HepG2 (cell line): ENCODE results near the gene NDRG2.

ENCODE experiments used
- ATF3 ChIP-seq: sonication (generic); formaldehyde crosslinking; IDR thresholded peaks from 2 replicates; pipeline ENCODE4 v1.4.0; 2020; ENCODE audit warnings: missing genetic modification reagents
- ELF4 ChIP-seq: sonication (generic); formaldehyde crosslinking; IDR thresholded peaks from 2 replicates; pipeline ENCODE4 v1.5.0; 2020; ENCODE audit warnings: missing genetic modification reagents, mild to moderate bottlenecking, moderate library complexity, borderline replicate concordance
- NR3C1 ChIP-seq: sonication (generic); formaldehyde crosslinking; IDR thresholded peaks from 2 replicates; pipeline ENCODE4 v1.4.0; 2020; ENCODE audit warnings: missing genetic modification reagents
- RFX5 ChIP-seq: IDR thresholded peaks from 2 replicates; pipeline ENCODE4 v1.6.1; 2011; ENCODE audit warnings: low read depth, low read length, improper control_type of control experiment
- TAF1 ChIP-seq: sonication (generic); formaldehyde crosslinking; IDR thresholded peaks from 2 replicates; pipeline ENCODE4 v1.4.0; 2020; ENCODE audit warnings: missing genetic modification reagents
- TCF12 ChIP-seq, 2 experiments: fragments of 450-650 bp in 1 of 2; sonication (generic) in 1 of 2; formaldehyde crosslinking in 1 of 2; IDR thresholded peaks; 2 replicates each; pipeline versions ENCODE4 v1.6.1 to v1.8.0; 2017 to 2022; ENCODE audit warnings: antibody characterized with exemption in 1 of 2, mild to moderate bottlenecking in 1 of 2, missing genetic modification reagents in 1 of 2, moderate library complexity in 1 of 2
- USF2 ChIP-seq, 2 experiments: sonication (generic) in 1 of 2; formaldehyde crosslinking in 1 of 2; IDR thresholded peaks; 2 replicates each; pipeline versions ENCODE4 v1.5.1 to v1.6.1; 2011 to 2020; ENCODE audit warnings: borderline replicate concordance in 1 of 2, low read depth in 1 of 2, low read length in 1 of 2, mild to moderate bottlenecking in 1 of 2, missing genetic modification reagents in 1 of 2, moderate library complexity in 1 of 2
- ZC3H13 ChIP-seq: sonication (generic); formaldehyde crosslinking; IDR thresholded peaks from 2 replicates; pipeline ENCODE4 v1.8.1; 2023; ENCODE audit warnings: mild to moderate bottlenecking, missing genetic modification reagents, moderate library complexity
- ZFP62 ChIP-seq: sonication (generic); formaldehyde crosslinking; IDR thresholded peaks from 2 replicates; pipeline ENCODE4 v1.4.0; 2020; ENCODE audit warnings: missing genetic modification reagents
- ZNF121 ChIP-seq: sonication (generic); formaldehyde crosslinking; IDR thresholded peaks from 2 replicates; pipeline ENCODE4 v1.5.0; 2020; ENCODE audit warnings: mild to moderate bottlenecking, missing genetic modification reagents
- ZNF205 ChIP-seq: IDR thresholded peaks from 2 replicates; pipeline ENCODE4 v1.6.1; 2018; ENCODE audit warnings: missing biosample characterization, missing genetic modification reagents
- ZNF263 ChIP-seq: sonication (generic); formaldehyde crosslinking; IDR thresholded peaks from 2 replicates; pipeline ENCODE4 v1.4.0; 2020; ENCODE audit warnings: missing genetic modification reagents
- ZNF788 ChIP-seq: sonication (generic); formaldehyde crosslinking; IDR thresholded peaks from 2 replicates; pipeline ENCODE4 v1.5.0; 2020; ENCODE audit warnings: mild to moderate bottlenecking, missing genetic modification reagents, borderline replicate concordance
- TF ChIP-seq, protein P1 (sequence below): sonication (generic); formaldehyde crosslinking; IDR thresholded peaks from 2 replicates; pipeline ENCODE4 v1.4.0; 2020; ENCODE audit warnings: missing genetic modification reagents, borderline replicate concordance

- TF ChIP-seq ZNF121 (CRISPR knock-in tag) = no peak
- no peak for TF ChIP-seq ZNF205 (CRISPR knock-in tag)
- TF ChIP-seq ATF3 (CRISPR knock-in tag) = no peak
- TF ChIP-seq ZNF788 (CRISPR knock-in tag) = no peak
- TF ChIP-seq, protein P1, sequence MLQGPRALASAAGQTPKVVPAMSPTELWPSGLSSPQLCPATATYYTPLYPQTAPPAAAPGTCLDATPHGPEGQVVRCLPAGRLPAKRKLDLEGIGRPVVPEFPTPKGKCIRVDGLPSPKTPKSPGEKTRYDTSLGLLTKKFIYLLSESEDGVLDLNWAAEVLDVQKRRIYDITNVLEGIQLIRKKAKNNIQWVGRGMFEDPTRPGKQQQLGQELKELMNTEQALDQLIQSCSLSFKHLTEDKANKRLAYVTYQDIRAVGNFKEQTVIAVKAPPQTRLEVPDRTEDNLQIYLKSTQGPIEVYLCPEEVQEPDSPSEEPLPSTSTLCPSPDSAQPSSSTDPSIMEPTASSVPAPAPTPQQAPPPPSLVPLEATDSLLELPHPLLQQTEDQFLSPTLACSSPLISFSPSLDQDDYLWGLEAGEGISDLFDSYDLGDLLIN (CRISPR knock-in tag) = no peak
- TF ChIP-seq ZFP62 (CRISPR knock-in tag) = no peak
- no peak for TF ChIP-seq ZNF263
- no peak for TF ChIP-seq TAF1 (CRISPR knock-in tag)
- no peak for TF ChIP-seq NR3C1
- TF ChIP-seq TCF12 (IDR thresholded peaks at IDR 0.05) = no peak
- no peak for TF ChIP-seq TCF12 (CRISPR knock-in tag; IDR thresholded peaks at IDR 0.05)
- no peak for TF ChIP-seq RFX5
- TF ChIP-seq ZC3H13 = no peak
- TF ChIP-seq ELF4 (CRISPR knock-in tag) = no peak
- TF ChIP-seq USF2 (IDR thresholded peaks at IDR 0.05; ENCODE audit: low read depth, low read length) = no peak
- no peak for TF ChIP-seq USF2 (CRISPR knock-in tag; IDR thresholded peaks at IDR 0.05; ENCODE audit: borderline replicate concordance)
These were observed 29.9 kb upstream of the NDRG2 start for GRCh38 chr14:21054768-21055145.
